Lung (tissue), 12 donors: ENCODE results near the gene TEAD1. TPM values are rescaled to one million over a fixed set of nuclear protein-coding genes. Genes with fewer than 3 reads are reported as not detected.
"Not testable (repeated sequence)": the region's sequence is repeated elsewhere in the genome, so short reads cannot be mapped to it uniquely, and the experiment has no call there.

Source experiments
- ATAC-seq: fragments of 200-7000 bp; cut with Tn5 transposase; one replicate; pipeline ENCODE4 v1.9.1; 2020; ENCODE audit warnings: moderate number of reproducible peaks; ENCODE audit not compliant: insufficient read depth, low FRiP score
- DNase-seq, 3 donors: peaks; one replicate each; pipeline ENCODE4 v3.0.0-alpha.2; 2013 to 2017
- H3K27ac ChIP-seq, 2 donors: one replicate each; pipeline ENCODE4 v1.5.1; 2013; ENCODE audit warnings: mild to moderate bottlenecking in 2 of 2, moderate library complexity in 2 of 2, control low read depth in 1 of 2, inconsistent platforms in 1 of 2, low read depth in 1 of 2, low read length in 1 of 2
- H3K27me3 ChIP-seq, 3 donors: one replicate each; pipeline ENCODE4 v1.5.1; 2013; ENCODE audit warnings: low read length in 2 of 3; ENCODE audit not compliant: control insufficient read depth in 3 of 3, insufficient read depth in 3 of 3
- H3K36me3 ChIP-seq, 4 donors: one replicate each; pipeline ENCODE4 v1.5.1; 2013; ENCODE audit warnings: low read length in 4 of 4, mild to moderate bottlenecking in 1 of 4, moderate library complexity in 1 of 4; ENCODE audit not compliant: control insufficient read depth in 4 of 4, insufficient read depth in 4 of 4
- H3K4me1 ChIP-seq, 5 donors: one replicate each; pipeline ENCODE4 v1.5.1; 2013; ENCODE audit warnings: low read length in 5 of 5, mild to moderate bottlenecking in 2 of 5, moderate library complexity in 1 of 5; ENCODE audit not compliant: control insufficient read depth in 5 of 5, insufficient read depth in 5 of 5
- H3K4me3 ChIP-seq: one replicate; pipeline ENCODE4 v1.5.1; 2013; ENCODE audit warnings: mild to moderate bottlenecking, control low read depth, moderate library complexity
- H3K9ac ChIP-seq, 2 donors: one replicate each; pipeline ENCODE4 v1.5.1; 2013; ENCODE audit warnings: low read length in 2 of 2, control low read depth in 1 of 2; ENCODE audit not compliant: insufficient read depth in 1 of 2
- H3K9me3 ChIP-seq, 4 donors: one replicate each; pipeline ENCODE4 v1.5.1; 2013; ENCODE audit warnings: low read length in 3 of 4, mild to moderate bottlenecking in 1 of 4, moderate library complexity in 1 of 4; ENCODE audit not compliant: control insufficient read depth in 4 of 4, insufficient read depth in 3 of 4
- CTCF ChIP-seq: IDR thresholded peaks from 2 replicates; pipeline ENCODE4 v1.5.1; 2012; ENCODE audit warnings: mild to moderate bottlenecking; ENCODE audit errors: control extremely low read depth, extremely low read depth
- WGBS, 2 donors: extraction: QIAGEN DNeasy Blood & Tissue Kit; methylation state at CpG; one replicate each; pipeline ENCODE4 v1.1.7; 2013; 5-methylcytosine and 5-hydroxymethylcytosine counted together
- polyA plus RNA-seq, 2 donors: library from polyadenylated mRNA; stranded (reverse); fragments of 200-250 nt; gene quantifications; one replicate each; pipeline ENCODE4 v1.2.1, GENCODE V29; 2013
- total RNA-seq, 2 donors: library from RNA; depleted of rRNA in 1 of 2; stranded (reverse); fragments of >200 nt in 1 of 2; gene quantifications; one replicate each; pipeline ENCODE4 v1.2.1, GENCODE V29; 2014 to 2021
- donor health status: control.
- donor health status: control.
- donor health status: Bipolar disorder and iron deficiency.
- donor health status: healthy.
- donor health status: DM: yes; HTN: yes; CAD: no.

The TEAD1 gene
- total and polyA plus RNA-seq, 4 donors: 7.7 to 141 (median 38.8) TPM

GRCh38 chr11:12757416-12757815 is 83.2 kb downstream of the TEAD1 start:
- no peak overlapping the region for H3K9ac ChIP-seq
- DNase-seq (no peak), ATAC-seq (no peak)
- no peaks in the 10 kb centered on the region for H3K36me3 ChIP-seq
- no peak overlapping the region for H3K4me3 ChIP-seq
- peaks cover 4 to 47% (median 9%) of the 10 kb centered on the region in 5 donors for H3K4me1 ChIP-seq
- WGBS, 2 donors: 74 to 80% methylated on average over 2 of the region's 2 CpGs
- no peaks in the 10 kb centered on the region for H3K27me3 ChIP-seq
- H3K9me3 ChIP-seq: no peaks in the 10 kb centered on the region
- H3K27ac ChIP-seq: no peak overlapping the region
- no peak for TF ChIP-seq CTCF

GRCh38 chr11:12758117-12758516 is 83.9 kb downstream of the TEAD1 start:
- H3K9me3 ChIP-seq, DNase-seq, H3K27ac ChIP-seq, H3K36me3 ChIP-seq, H3K4me3 ChIP-seq, H3K27me3 ChIP-seq, H3K9ac ChIP-seq, ATAC-seq: not testable (repeated sequence)
- peaks cover 4 to 50% (median 9%) of the 10 kb centered on the region in 5 donors for H3K4me1 ChIP-seq
- WGBS, 2 donors: 98% methylated on average over 6 of the region's 6 CpGs

DNA sequence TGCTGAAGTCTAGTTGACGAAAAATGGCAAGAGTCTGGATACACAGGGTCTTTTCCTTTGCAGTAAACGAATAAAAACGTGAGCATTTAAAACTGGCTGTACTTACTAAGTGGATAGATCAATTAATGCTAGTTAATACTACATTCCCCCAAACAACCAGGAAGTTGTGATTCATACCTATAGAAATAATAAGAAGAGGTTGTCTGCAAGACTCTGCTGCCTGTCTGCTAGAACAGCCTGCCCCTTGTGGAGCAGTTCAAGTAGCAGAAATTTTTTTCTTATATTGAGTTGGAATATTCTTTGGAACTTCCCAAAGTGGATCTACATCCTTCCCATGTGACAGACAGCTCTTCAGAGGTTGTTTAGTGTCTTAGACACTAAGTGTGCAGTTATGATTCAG is 86.8 kb downstream of the TEAD1 start:
- no peaks in the 10 kb centered on the region for H3K9me3 ChIP-seq
- 67 to 85% methylated on average over 3 of the region's 3 CpGs for WGBS, 2 donors
- ATAC-seq: no peak
- no peak overlapping the region for H3K4me3 ChIP-seq
- H3K36me3 ChIP-seq: peaks cover 0 to 10% (median 0%) of the 10 kb centered on the region in 4 donors
- H3K27me3 ChIP-seq: no peaks in the 10 kb centered on the region
- DNase-seq: no peak
- no peak for TF ChIP-seq CTCF
- H3K9ac ChIP-seq: no peak overlapping the region
- peaks cover 3 to 42% (median 4%) of the 10 kb centered on the region in 5 donors for H3K4me1 ChIP-seq
- no peak overlapping the region for H3K27ac ChIP-seq

GRCh38 chr11:12762278-12762677 is 88.1 kb downstream of the TEAD1 start:
- Histone ChIP-seq H3K4me3 (no peak overlapping the region), H3K4me1 (peaks cover 2 to 32% (median 4%) of the 10 kb centered on the region in 5 donors), H3K27ac (no peak overlapping the region), H3K9ac (no peak overlapping the region), H3K36me3 (peaks cover 0 to 10% (median 4%) of the 10 kb centered on the region in 4 donors), H3K9me3 (no peaks in the 10 kb centered on the region), H3K27me3 (no peaks in the 10 kb centered on the region)
- 82 to 87% methylated on average over 5 of the region's 5 CpGs for WGBS, 2 donors
- ATAC-seq: no peak
- DNase-seq: peak in 1 of 3 donors; percentile 43
- no peak for TF ChIP-seq CTCF
